GM21381 (cell line): ENCODE measurements around the gene FARSB.
"Not testable (repeated sequence)": the region's sequence is repeated elsewhere in the genome, so short reads cannot be mapped to it uniquely, and the experiment has no call there.

Experiments used
- ATAC-seq: cut with Tn5 transposase; IDR thresholded peaks from one replicate; pipeline ENCODE4 v1.9.1; 2021; ENCODE audit warnings: mild to moderate bottlenecking, moderate library complexity; ENCODE audit not compliant: unreplicated experiment

FARSB gene

GRCh38 chr2:222609381-222609780 lies 46.5 kb downstream of the FARSB start:
- no peak for ATAC-seq

GRCh38 chr2:222608081-222608480 lies 47.8 kb downstream of the FARSB start:
- no peak for ATAC-seq

GRCh38 chr2:222606306-222606705 lies 49.6 kb downstream of the FARSB start:
- ATAC-seq = no peak

GRCh38 chr2:222604749-222605515 lies 51.0 kb downstream of the FARSB start:
- no peak for ATAC-seq

GRCh38 chr2:222603501-222603900 lies 52.4 kb downstream of the FARSB start:
- ATAC-seq = no peak

- no peak for ATAC-seq
These were observed 57.3 kb downstream of the FARSB start for GRCh38 chr2:222598611-222599010.

GRCh38 chr2:222595581-222595980 lies 60.3 kb downstream of the FARSB start:
- no peak for ATAC-seq

GRCh38 chr2:222594679-222595078 lies 61.2 kb downstream of the FARSB start:
- no peak for ATAC-seq

GRCh38 chr2:222592176-222592575 lies 63.7 kb downstream of the FARSB start:
- no peak for ATAC-seq

GRCh38 chr2:222591661-222592060 lies 64.2 kb downstream of the FARSB start:
- ATAC-seq = no peak

GRCh38 chr2:222584589-222584988 lies 71.3 kb downstream of the FARSB start:
- not testable (repeated sequence) for ATAC-seq

- ATAC-seq = no peak
These were observed 73.0 kb downstream of the FARSB start for GRCh38 chr2:222582928-222583327.

GRCh38 chr2:222577341-222577740 lies 78.6 kb downstream of the FARSB start:
- no peak for ATAC-seq

GRCh38 chr2:222576171-222577081 lies 79.5 kb downstream of the FARSB start:
- ATAC-seq = no peak

GRCh38 chr2:222575618-222576017 lies 80.3 kb downstream of the FARSB start:
- ATAC-seq = no peak

GRCh38 chr2:222572751-222573174 lies 83.1 kb downstream of the FARSB start:
- no peak for ATAC-seq

- ATAC-seq = no peak
These were observed 83.6 kb downstream of the FARSB start for GRCh38 chr2:222572264-222572721.

GRCh38 chr2:222569826-222570225 lies 86.1 kb downstream of the FARSB start:
- no peak for ATAC-seq

- ATAC-seq = no peak
These were observed 87.0 kb downstream of the FARSB start for GRCh38 chr2:222568865-222569264.

- no peak for ATAC-seq
These were observed 89.7 kb downstream of the FARSB start for GRCh38 chr2:222566229-222566628.

GRCh38 chr2:222563936-222564335 lies 92.0 kb downstream of the FARSB start:
- ATAC-seq = no peak
